Thoracic aorta (tissue), 2 donors: Measurements from ENCODE around the gene C10orf53. TPM values are rescaled to one million over a fixed set of nuclear protein-coding genes. Genes with fewer than 3 reads are reported as not detected.

Source experiments
- ATAC-seq: fragments of 150-250 bp; one replicate; pipeline ENCODE4 v1.8.0; 2017; ENCODE audit warnings: low read depth; ENCODE audit not compliant: insufficient number of reproducible peaks, low FRiP score
- DNase-seq: peaks from one replicate; pipeline ENCODE4 v3.0.0-alpha.2; 2020; ENCODE audit warnings: low spot score
- H3K27ac ChIP-seq, 2 donors: fragments of 200-600 bp; sonication (generic); 1 replicate in 1 of 2; 2 replicates in 1 of 2; pipeline ENCODE4 v1.5.1; 2016; ENCODE audit warnings: mild to moderate bottlenecking in 2 of 2, moderate library complexity in 2 of 2
- H3K27me3 ChIP-seq: fragments of 200-600 bp; sonication (generic); replicated peaks from 2 replicates; pipeline ENCODE4 v1.6.0; 2016; ENCODE audit warnings: mild to moderate bottlenecking; ENCODE audit not compliant: insufficient read depth
- H3K36me3 ChIP-seq: fragments of 200-600 bp; sonication (generic); one replicate; pipeline ENCODE4 v1.5.1; 2016
- H3K4me1 ChIP-seq, 2 donors: fragments of 200-600 bp; sonication (generic); 1 replicate in 1 of 2; 2 replicates in 1 of 2; pipeline versions ENCODE4 v1.5.1 to v1.6.0; 2016; ENCODE audit warnings: low read depth in 2 of 2, mild to moderate bottlenecking in 1 of 2; ENCODE audit not compliant: control insufficient read depth in 1 of 2
- H3K4me3 ChIP-seq: fragments of 200-600 bp; sonication (generic); 2 replicates; pipeline ENCODE4 v1.5.1; 2016; ENCODE audit warnings: mild to moderate bottlenecking
- H3K9me3 ChIP-seq: fragments of 200-600 bp; sonication (generic); 2 replicates; pipeline ENCODE4 v1.5.1; 2016
- CTCF ChIP-seq: fragments of 200-600 bp; sonication (generic); IDR thresholded peaks from one replicate; pipeline ENCODE4 v1.5.1; 2019; ENCODE audit warnings: antibody characterized with exemption
- total RNA-seq, 2 donors: library from RNA; depleted of rRNA; stranded (reverse); fragments of >200 nt; gene quantifications; one replicate each; pipeline versions ENCODE4 v1.1.0 to v1.2.3, GENCODE V29; 2016

Gene C10orf53
- total RNA-seq, 2 donors from 2014 or later = not detected

- no peak for DNase-seq
- no peaks in the 10 kb centered on the region for H3K9me3 ChIP-seq
- ATAC-seq = no peak
Observed at GRCh38 chr10:49661140-49661856, 18.2 kb upstream of the C10orf53 start.

GRCh38 chr10:49662169-49662830, 17.2 kb upstream of the C10orf53 start:
- no peaks in the 10 kb centered on the region for H3K4me1 ChIP-seq
- H3K4me3 ChIP-seq = no peak overlapping the region
- H3K27me3 ChIP-seq = no peaks in the 10 kb centered on the region
- ATAC-seq (no peak), DNase-seq (no peak)
- TF ChIP-seq CTCF = no peak
- H3K36me3 ChIP-seq = no peaks in the 10 kb centered on the region
- H3K27ac ChIP-seq = no peak overlapping the region
- H3K9me3 ChIP-seq = no peaks in the 10 kb centered on the region

More at GRCh38 chr10:49661140-49661856, 18.2 kb upstream of the C10orf53 start:
- Histone ChIP-seq H3K27me3 (no peaks in the 10 kb centered on the region), H3K4me3 (no peak overlapping the region), H3K27ac (no peak overlapping the region), H3K4me1 (no peaks in the 10 kb centered on the region), H3K36me3 (no peaks in the 10 kb centered on the region)
- no peak for TF ChIP-seq CTCF

GRCh38 chr10:49663596-49663995, 15.9 kb upstream of the C10orf53 start:
- TF ChIP-seq CTCF = no peak
- DNase-seq (no peak), ATAC-seq (no peak)
- no peak overlapping the region for H3K27ac ChIP-seq
- no peak overlapping the region for H3K4me3 ChIP-seq
- H3K4me1 ChIP-seq = no peaks in the 10 kb centered on the region
- H3K36me3 ChIP-seq = no peaks in the 10 kb centered on the region
- no peaks in the 10 kb centered on the region for H3K27me3 ChIP-seq
- no peaks in the 10 kb centered on the region for H3K9me3 ChIP-seq

GRCh38 chr10:49664006-49664841, 15.2 kb upstream of the C10orf53 start:
- Histone ChIP-seq H3K36me3 (no peaks in the 10 kb centered on the region), H3K4me3 (no peak overlapping the region), H3K27me3 (no peaks in the 10 kb centered on the region), H3K27ac (no peak overlapping the region), H3K9me3 (no peaks in the 10 kb centered on the region), H3K4me1 (no peaks in the 10 kb centered on the region)
- no peak for ATAC-seq
- no peak for DNase-seq
- no peak for TF ChIP-seq CTCF

GRCh38 chr10:49664842-49665355, 14.6 kb upstream of the C10orf53 start:
- Histone ChIP-seq H3K9me3 (no peaks in the 10 kb centered on the region), H3K27me3 (no peaks in the 10 kb centered on the region), H3K4me1 (no peaks in the 10 kb centered on the region), H3K27ac (no peak overlapping the region), H3K36me3 (no peaks in the 10 kb centered on the region), H3K4me3 (no peak overlapping the region)
- no peak for DNase-seq
- ATAC-seq = no peak
- no peak for TF ChIP-seq CTCF
